Smooth muscle cell (in vitro differentiated cells): Measurements from ENCODE around the gene RIOX2. TPM values are rescaled to one million over a fixed set of nuclear protein-coding genes. Genes with fewer than 3 reads are reported as not detected.

Source experiments
- DNase-seq: peaks from one replicate; lab custom pipeline; 2025; ENCODE audit not compliant: unreplicated experiment; lab: John Stamatoyannopoulos, UW
- H2AFZ ChIP-seq: fragments of 200-600 bp; sonication (generic); 2 replicates; pipeline ENCODE4 v1.6.0; 2016; ENCODE audit warnings: antibody characterized with exemption, low read depth, mild to moderate bottlenecking
- H3F3A ChIP-seq: fragments of 200-600 bp; sonication (generic); 2 replicates; pipeline ENCODE4 v1.6.0; 2017; ENCODE audit warnings: antibody characterized with exemption, low read depth
- H3K27ac ChIP-seq: fragments of 200-600 bp; sonication (generic); 2 replicates; pipeline ENCODE4 v1.5.1; 2016; ENCODE audit warnings: low read depth, mild to moderate bottlenecking
- H3K27me3 ChIP-seq: fragments of 200-600 bp; sonication (generic); 2 replicates; pipeline ENCODE4 v1.6.1; 2016; ENCODE audit warnings: low read depth, mild to moderate bottlenecking
- H3K36me3 ChIP-seq: fragments of 200-600 bp; sonication (generic); 2 replicates; pipeline ENCODE4 v1.5.1; 2016; ENCODE audit warnings: low read depth
- H3K4me1 ChIP-seq: fragments of 200-600 bp; sonication (generic); 2 replicates; pipeline ENCODE4 v1.5.1; 2016; ENCODE audit warnings: low read depth
- H3K4me2 ChIP-seq: fragments of 200-600 bp; sonication (generic); 2 replicates; pipeline ENCODE4 v1.6.0; 2016; ENCODE audit warnings: mild to moderate bottlenecking
- H3K4me3 ChIP-seq: fragments of 200-600 bp; sonication (generic); 2 replicates; pipeline ENCODE4 v1.5.1; 2016; ENCODE audit warnings: mild to moderate bottlenecking
- H3K79me2 ChIP-seq: fragments of 200-600 bp; sonication (generic); 2 replicates; pipeline ENCODE4 v1.6.0; 2016; ENCODE audit warnings: low read depth, mild to moderate bottlenecking
- H3K9ac ChIP-seq: fragments of 200-600 bp; sonication (generic); 2 replicates; pipeline ENCODE4 v1.6.0; 2016; ENCODE audit warnings: low read depth
- H3K9me3 ChIP-seq: fragments of 200-600 bp; sonication (generic); replicated peaks from 2 replicates; pipeline ENCODE4 v1.5.1; 2016; ENCODE audit warnings: low read depth
- H4K20me1 ChIP-seq: fragments of 200-600 bp; sonication (generic); 2 replicates; pipeline ENCODE4 v1.6.0; 2016; ENCODE audit warnings: low read depth
- CTCF ChIP-seq: fragments of 200-600 bp; sonication (generic); IDR thresholded peaks from 2 replicates; pipeline ENCODE4 v1.5.1; 2017; ENCODE audit warnings: borderline replicate concordance, mild to moderate bottlenecking, antibody characterized with exemption; ENCODE audit not compliant: insufficient read depth, poor library complexity, severe bottlenecking
- WGBS: methylation state at CpG from one replicate; pipeline ENCODE4 v1.1.7; 2016; ENCODE audit warnings: low lambda C conversion rate; 5-methylcytosine and 5-hydroxymethylcytosine counted together
- polyA plus RNA-seq: library from polyadenylated mRNA; unstranded; fragments of >200 nt; fragmentation: Nextera tagmentation; extraction: Ambion mirVana; gene quantifications from 2 replicates; pipeline ENCODE4 v1.2.1, GENCODE V29; 2016
- total RNA-seq: library from RNA; depleted of rRNA; stranded (reverse); fragments of >200 nt; gene quantifications from 2 replicates; pipeline ENCODE4 v1.2.3, GENCODE V29; 2014

RIOX2 gene
- total and polyA plus RNA-seq, 2 experiments from 2014 or later, result 14.6 to 17.8 TPM

- no peak for TF ChIP-seq CTCF
- Histone ChIP-seq H3F3A (no peaks in the 10 kb centered on the region), H4K20me1 (no peaks in the 10 kb centered on the region), H3K27me3 (no peaks in the 10 kb centered on the region), H3K4me1 (no peaks in the 10 kb centered on the region), H3K4me3 (no peak overlapping the region), H3K9me3 (no peaks in the 10 kb centered on the region), H2AFZ (no peak overlapping the region), H3K9ac (no peak overlapping the region), H3K27ac (no peak overlapping the region), H3K79me2 (no peaks in the 10 kb centered on the region), H3K4me2 (no peak overlapping the region), H3K36me3 (no peaks in the 10 kb centered on the region)
- no peak for DNase-seq
Measured at GRCh38 chr3:97899331-97899730, 72.9 kb downstream of the RIOX2 start.

DNA sequence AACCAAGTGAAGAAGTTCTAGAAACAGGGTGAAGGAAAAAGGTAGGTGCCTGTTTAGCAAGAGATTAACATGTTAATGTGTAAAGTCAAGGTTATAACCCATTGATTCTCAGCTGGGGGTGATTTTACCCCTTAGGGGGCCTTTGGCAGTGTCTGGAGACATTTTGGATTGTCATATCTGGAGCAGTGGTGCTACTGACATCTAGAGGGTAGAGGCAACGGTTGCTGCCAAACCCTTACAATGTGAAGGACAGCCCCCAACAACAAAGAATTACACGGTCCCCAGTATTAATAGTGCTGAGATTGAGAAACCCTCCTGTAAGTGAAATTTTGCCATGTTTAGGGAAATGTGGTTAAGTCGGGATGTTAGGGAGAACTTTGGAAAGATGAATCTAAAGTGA, 75.7 kb downstream of the RIOX2 start:
- no peaks in the 10 kb centered on the region for H3K36me3 ChIP-seq
- H2AFZ ChIP-seq, result no peak overlapping the region
- TF ChIP-seq CTCF, result no peak
- no peaks in the 10 kb centered on the region for H3K79me2 ChIP-seq
- H3K4me1 ChIP-seq, result no peaks in the 10 kb centered on the region
- H3K4me2 ChIP-seq, result no peak overlapping the region
- H3K9me3 ChIP-seq, result no peaks in the 10 kb centered on the region
- no peak overlapping the region for H3K4me3 ChIP-seq
- H4K20me1 ChIP-seq, result no peaks in the 10 kb centered on the region
- whole genome bisulfite sequencing, result 87% methylated on average over 3 of the region's 3 CpGs
- H3K27ac ChIP-seq, result no peak overlapping the region
- no peaks in the 10 kb centered on the region for H3K27me3 ChIP-seq
- no peak for DNase-seq
- no peak overlapping the region for H3K9ac ChIP-seq
- no peaks in the 10 kb centered on the region for H3F3A ChIP-seq

GRCh38 chr3:97896129-97896528, 76.1 kb downstream of the RIOX2 start:
- WGBS, result 100% methylated on average over 1 of the region's 1 CpG
- no peaks in the 10 kb centered on the region for H3K36me3 ChIP-seq

More at GRCh38 chr3:97896129-97896528, 76.1 kb downstream of the RIOX2 start:
- no peaks in the 10 kb centered on the region for H3K27me3 ChIP-seq
- DNase-seq, result no peak
- H3K4me1 ChIP-seq, result no peaks in the 10 kb centered on the region
- H3K9me3 ChIP-seq, result no peaks in the 10 kb centered on the region
- H3K4me2 ChIP-seq, result no peak overlapping the region
- no peaks in the 10 kb centered on the region for H4K20me1 ChIP-seq
- H2AFZ ChIP-seq, result no peak overlapping the region
- no peak overlapping the region for H3K27ac ChIP-seq
- H3K4me3 ChIP-seq, result no peak overlapping the region
- H3F3A ChIP-seq, result no peaks in the 10 kb centered on the region
- no peak for TF ChIP-seq CTCF
- H3K79me2 ChIP-seq, result no peaks in the 10 kb centered on the region
- no peak overlapping the region for H3K9ac ChIP-seq
